Astrocyte (in vitro differentiated cells and primary cell): Measurements from ENCODE around the gene GPR22. TPM values are rescaled to one million over a fixed set of nuclear protein-coding genes. Genes with fewer than 3 reads are reported as not detected.

Source experiments
- DNase-seq: peaks from one replicate; pipeline ENCODE4 v3.0.0-alpha.2; 2010; ENCODE audit warnings: low read depth
- FAIRE-seq: peaks from 2 replicates; lab custom pipeline; 2011; peaks lifted over from hg19 to GRCh38; lab: Jason Lieb, UNC
- H2AFZ ChIP-seq: 2 replicates; pipeline ENCODE4 v1.6.0; 2012; ENCODE audit warnings: low read depth, low read length, inconsistent platforms
- H3K27ac ChIP-seq: 2 replicates; pipeline ENCODE4 v1.5.1; 2011; ENCODE audit warnings: low read depth, low read length, inconsistent platforms
- H3K27me3 ChIP-seq: 2 replicates; pipeline ENCODE4 v1.6.0; 2011; ENCODE audit warnings: low read length, inconsistent platforms; ENCODE audit not compliant: insufficient read depth
- H3K36me3 ChIP-seq: 2 replicates; pipeline ENCODE4 v1.5.1; 2011; ENCODE audit warnings: low read length, inconsistent platforms; ENCODE audit not compliant: insufficient read depth
- H3K4me1 ChIP-seq: 2 replicates; pipeline ENCODE4 v1.5.1; 2011; ENCODE audit warnings: low read length, inconsistent platforms; ENCODE audit not compliant: insufficient read depth
- H3K4me2 ChIP-seq: 2 replicates; pipeline ENCODE4 v1.6.0; 2012; ENCODE audit warnings: low read length, inconsistent platforms
- H3K4me3 ChIP-seq: 2 replicates; pipeline ENCODE4 v1.5.1; 2011; ENCODE audit warnings: low read depth, mild to moderate bottlenecking, low read length, inconsistent platforms; ENCODE audit not compliant: insufficient read depth
- H3K79me2 ChIP-seq: 2 replicates; pipeline ENCODE4 v1.6.0; 2012; ENCODE audit warnings: mild to moderate bottlenecking, low read length, inconsistent platforms; ENCODE audit not compliant: insufficient read depth
- H3K9ac ChIP-seq: 2 replicates; pipeline ENCODE4 v1.6.0; 2012; ENCODE audit warnings: mild to moderate bottlenecking, low read length, inconsistent platforms
- H3K9me3 ChIP-seq: 2 replicates; pipeline ENCODE4 v1.5.1; 2012; ENCODE audit warnings: low read depth, mild to moderate bottlenecking, low read length, inconsistent platforms; ENCODE audit not compliant: insufficient read depth
- H4K20me1 ChIP-seq: 2 replicates; pipeline ENCODE4 v1.6.0; 2012; ENCODE audit warnings: low read length, inconsistent platforms; ENCODE audit not compliant: insufficient read depth
- H3K27ac Mint-ChIP-seq: one replicate; pipeline ENCODE4 v1.8.0; 2021; ENCODE audit warnings: mild to moderate bottlenecking, mixed read lengths; ENCODE audit not compliant: unreplicated experiment
- H3K27me3 Mint-ChIP-seq: one replicate; pipeline ENCODE4 v1.8.0; 2021; ENCODE audit warnings: low read depth, mixed read lengths; ENCODE audit not compliant: unreplicated experiment
- H3K36me3 Mint-ChIP-seq: one replicate; pipeline ENCODE4 v1.8.0; 2021; ENCODE audit warnings: low read depth, mixed read lengths; ENCODE audit not compliant: unreplicated experiment
- H3K4me1 Mint-ChIP-seq: one replicate; pipeline ENCODE4 v1.8.0; 2021; ENCODE audit warnings: low read depth, mixed read lengths; ENCODE audit not compliant: unreplicated experiment
- H3K4me3 Mint-ChIP-seq: one replicate; pipeline ENCODE4 v1.8.0; 2021; ENCODE audit warnings: mild to moderate bottlenecking, moderate library complexity, mixed read lengths; ENCODE audit not compliant: unreplicated experiment
- H3K9me3 Mint-ChIP-seq: one replicate; pipeline ENCODE4 v1.8.0; 2021; ENCODE audit warnings: mild to moderate bottlenecking, mixed read lengths; ENCODE audit not compliant: unreplicated experiment
- CTCF ChIP-seq: IDR thresholded peaks from 2 replicates; pipeline ENCODE4 v1.5.1; 2011; ENCODE audit warnings: low read depth, mild to moderate bottlenecking, inconsistent platforms, low read length, moderate library complexity; ENCODE audit not compliant: insufficient read depth
- EZH2 ChIP-seq: IDR thresholded peaks from 2 replicates; pipeline ENCODE4 v1.6.1; 2012; ENCODE audit warnings: mild to moderate bottlenecking, low read length, inconsistent platforms; ENCODE audit not compliant: insufficient read depth
- total RNA-seq: library from RNA; stranded (reverse); gene quantifications from 2 replicates; pipeline ENCODE4 v1.2.1, GENCODE V29; 2021

GPR22 gene
- total RNA-seq, 1 donor from 2014 or later = not detected

- H3K9me3 ChIP-seq = no peaks in the 10 kb centered on the region
- Mint-ChIP-seq H3K9me3 (no peaks in the 10 kb centered on the region), H3K27me3 (no peaks in the 10 kb centered on the region), H3K27ac (no peak overlapping the region), H3K4me3 (no peak overlapping the region), H3K4me1 (peaks cover 14% of the 10 kb centered on the region), H3K36me3 (peaks cover 8% of the 10 kb centered on the region)
- no peak overlapping the region for H3K4me2 ChIP-seq
- H3K9ac ChIP-seq = no peak overlapping the region
- H3K27me3 ChIP-seq = no peaks in the 10 kb centered on the region
- H3K79me2 ChIP-seq = peaks cover 13% of the 10 kb centered on the region
- no peak overlapping the region for H3K4me3 ChIP-seq
- TF ChIP-seq CTCF = no peak
- no peak for TF ChIP-seq EZH2
- no peaks in the 10 kb centered on the region for H3K36me3 ChIP-seq
- FAIRE-seq = no peak
- no peak overlapping the region for H3K27ac ChIP-seq
- peaks cover 20% of the 10 kb centered on the region for H4K20me1 ChIP-seq
- H2AFZ ChIP-seq = no peak overlapping the region
- DNase-seq = no peak
- no peaks in the 10 kb centered on the region for H3K4me1 ChIP-seq
Observed at GRCh38 chr7:107502154-107502553, 32.3 kb downstream of the GPR22 start.

- TF ChIP-seq EZH2 = no peak
- TF ChIP-seq CTCF = no peak
- no peak overlapping the region for H3K9ac ChIP-seq
- no peaks in the 10 kb centered on the region for H3K36me3 ChIP-seq
- no peak overlapping the region for H3K27ac ChIP-seq
- H3K36me3 Mint-ChIP-seq = peaks cover 10% of the 10 kb centered on the region
- H3K4me1 Mint-ChIP-seq = peaks cover 14% of the 10 kb centered on the region
- no peaks in the 10 kb centered on the region for H3K9me3 ChIP-seq
- H2AFZ ChIP-seq = no peak overlapping the region
- H3K4me2 ChIP-seq = no peak overlapping the region
- H3K9me3 Mint-ChIP-seq = peaks cover 2% of the 10 kb centered on the region
- DNase-seq = no peak
- H3K79me2 ChIP-seq = peaks cover 10% of the 10 kb centered on the region
- H3K27me3 ChIP-seq = no peaks in the 10 kb centered on the region
- FAIRE-seq = no peak
- H3K27ac Mint-ChIP-seq = no peak overlapping the region
- H4K20me1 ChIP-seq = peaks cover 18% of the 10 kb centered on the region
- no peak overlapping the region for H3K4me3 ChIP-seq
- no peak overlapping the region for H3K4me3 Mint-ChIP-seq
- no peaks in the 10 kb centered on the region for H3K4me1 ChIP-seq
- no peaks in the 10 kb centered on the region for H3K27me3 Mint-ChIP-seq
Observed at GRCh38 chr7:107502797-107503196, 32.9 kb downstream of the GPR22 start.

GRCh38 chr7:107503687-107504086, 33.8 kb downstream of the GPR22 start:
- Histone ChIP-seq H3K9me3 (no peaks in the 10 kb centered on the region), H2AFZ (no peak overlapping the region), H3K27me3 (no peaks in the 10 kb centered on the region), H4K20me1 (peaks cover 18% of the 10 kb centered on the region), H3K79me2 (peaks cover 3% of the 10 kb centered on the region), H3K27ac (no peak overlapping the region), H3K4me1 (no peaks in the 10 kb centered on the region), H3K4me2 (no peak overlapping the region), H3K9ac (no peak overlapping the region), H3K4me3 (no peak overlapping the region), H3K36me3 (no peaks in the 10 kb centered on the region)
- peaks cover 5% of the 10 kb centered on the region for H3K9me3 Mint-ChIP-seq
- DNase-seq = no peak
- TF ChIP-seq EZH2 = no peak
- no peak for TF ChIP-seq CTCF
- no peak overlapping the region for H3K4me3 Mint-ChIP-seq
- H3K27me3 Mint-ChIP-seq = no peaks in the 10 kb centered on the region
- H3K27ac Mint-ChIP-seq = no peak overlapping the region
- no peak for FAIRE-seq
- H3K36me3 Mint-ChIP-seq = peaks cover 11% of the 10 kb centered on the region
- peaks cover 14% of the 10 kb centered on the region for H3K4me1 Mint-ChIP-seq
